Parathyroid adenoma (tissue), 2 donors: Measurements from ENCODE around the gene TTN.

ENCODE experiments used
- H2AFZ ChIP-seq: fragments of 300-600 bp; sonication (generic); one replicate; pipeline ENCODE4 v1.7.0; 2017; ENCODE audit warnings: antibody characterized with exemption, mild to moderate bottlenecking
- H3K27ac ChIP-seq: fragments of 300-600 bp; sonication (generic); one replicate; pipeline ENCODE4 v1.7.0; 2017
- H3K27me3 ChIP-seq: fragments of 300-600 bp; sonication (generic); one replicate; pipeline ENCODE4 v1.7.0; 2017; ENCODE audit warnings: low read length; ENCODE audit not compliant: control insufficient read depth, insufficient read depth
- H3K36me3 ChIP-seq: fragments of 300-600 bp; sonication (generic); one replicate; pipeline ENCODE4 v1.7.0; 2017; ENCODE audit warnings: low read length; ENCODE audit not compliant: control insufficient read depth, insufficient read depth
- H3K4me1 ChIP-seq: fragments of 300-600 bp; sonication (generic); one replicate; pipeline ENCODE4 v1.7.0; 2017; ENCODE audit warnings: control low read depth
- H3K4me2 ChIP-seq: fragments of 300-600 bp; sonication (generic); one replicate; pipeline ENCODE4 v1.7.0; 2017; ENCODE audit warnings: low read length
- H3K4me3 ChIP-seq: fragments of 300-600 bp; sonication (generic); one replicate; pipeline ENCODE4 v1.7.0; 2017; ENCODE audit warnings: low read depth, low read length
- H3K79me2 ChIP-seq: fragments of 300-600 bp; sonication (generic); one replicate; pipeline ENCODE4 v1.7.0; 2017; ENCODE audit warnings: control low read depth
- H3K9ac ChIP-seq: fragments of 300-600 bp; sonication (generic); one replicate; pipeline ENCODE4 v1.7.0; 2017; ENCODE audit warnings: mild to moderate bottlenecking
- H3K9me3 ChIP-seq: fragments of 300-600 bp; sonication (generic); one replicate; pipeline ENCODE4 v1.7.0; 2017; ENCODE audit warnings: low read length; ENCODE audit not compliant: control insufficient read depth
- TF ChIP-seq, protein P1 (sequence below): fragments of 300-600 bp; sonication (generic); IDR thresholded peaks from one replicate; pipeline ENCODE4 v1.7.0; 2017; ENCODE audit warnings: antibody characterized with exemption, mild to moderate bottlenecking
- donor health status: primary hyperparathyroidism.

Gene TTN

DNA sequence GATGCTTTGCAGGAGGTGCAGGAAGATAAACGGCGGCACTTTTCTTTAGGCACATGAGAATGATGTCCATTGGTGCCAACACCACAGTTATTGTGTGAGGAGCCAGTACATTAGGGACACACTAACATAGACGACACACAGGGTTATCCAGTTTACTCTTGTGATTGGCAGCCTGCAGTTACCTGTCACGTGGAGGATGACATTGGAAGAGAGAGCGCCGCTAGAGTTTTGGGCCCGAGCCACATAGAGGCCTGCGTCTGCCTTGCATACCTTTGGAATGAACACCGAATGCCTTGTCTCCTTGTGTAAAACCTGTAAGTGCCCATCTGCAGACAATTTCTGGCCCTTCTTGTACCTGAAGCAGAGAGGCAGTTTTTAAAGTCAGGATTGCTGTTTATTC, 26.9 kb upstream of the TTN start:
- TF ChIP-seq, protein P1, sequence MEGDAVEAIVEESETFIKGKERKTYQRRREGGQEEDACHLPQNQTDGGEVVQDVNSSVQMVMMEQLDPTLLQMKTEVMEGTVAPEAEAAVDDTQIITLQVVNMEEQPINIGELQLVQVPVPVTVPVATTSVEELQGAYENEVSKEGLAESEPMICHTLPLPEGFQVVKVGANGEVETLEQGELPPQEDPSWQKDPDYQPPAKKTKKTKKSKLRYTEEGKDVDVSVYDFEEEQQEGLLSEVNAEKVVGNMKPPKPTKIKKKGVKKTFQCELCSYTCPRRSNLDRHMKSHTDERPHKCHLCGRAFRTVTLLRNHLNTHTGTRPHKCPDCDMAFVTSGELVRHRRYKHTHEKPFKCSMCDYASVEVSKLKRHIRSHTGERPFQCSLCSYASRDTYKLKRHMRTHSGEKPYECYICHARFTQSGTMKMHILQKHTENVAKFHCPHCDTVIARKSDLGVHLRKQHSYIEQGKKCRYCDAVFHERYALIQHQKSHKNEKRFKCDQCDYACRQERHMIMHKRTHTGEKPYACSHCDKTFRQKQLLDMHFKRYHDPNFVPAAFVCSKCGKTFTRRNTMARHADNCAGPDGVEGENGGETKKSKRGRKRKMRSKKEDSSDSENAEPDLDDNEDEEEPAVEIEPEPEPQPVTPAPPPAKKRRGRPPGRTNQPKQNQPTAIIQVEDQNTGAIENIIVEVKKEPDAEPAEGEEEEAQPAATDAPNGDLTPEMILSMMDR: no peak

DNA sequence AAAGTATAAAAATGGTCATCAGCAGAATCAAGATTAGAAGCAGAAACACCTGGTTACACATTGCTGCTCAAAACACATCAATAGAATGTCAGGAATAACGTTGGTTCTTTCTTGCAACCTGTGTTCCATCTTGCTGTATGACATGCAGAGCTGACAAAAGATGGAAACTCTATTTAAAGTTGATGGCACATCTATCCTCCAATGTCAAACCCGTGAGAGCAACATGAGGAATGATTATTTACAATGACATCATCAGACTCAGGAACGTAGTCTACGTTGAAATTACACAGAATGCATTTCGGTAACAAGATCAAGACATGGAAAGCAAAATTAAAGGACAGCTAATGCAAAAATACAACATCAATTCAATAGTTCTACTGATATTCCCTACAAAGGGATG, 26.2 kb upstream of the TTN start:
- Histone ChIP-seq H3K4me1 (no peaks in the 10 kb centered on the region), H3K4me2 (no peak overlapping the region), H3K27me3 (no peaks in the 10 kb centered on the region), H3K9ac (no peak overlapping the region), H3K9me3 (no peaks in the 10 kb centered on the region), H3K27ac (no peak overlapping the region), H3K79me2 (no peaks in the 10 kb centered on the region), H3K4me3 (no peak overlapping the region), H2AFZ (no peak overlapping the region), H3K36me3 (no peaks in the 10 kb centered on the region)
- TF ChIP-seq, protein P1: no peak

More for the DNA sequence above, 26.9 kb upstream of the TTN start:
- Histone ChIP-seq H3K4me2 (no peak overlapping the region), H3K4me1 (no peaks in the 10 kb centered on the region), H3K4me3 (no peak overlapping the region), H3K27me3 (no peaks in the 10 kb centered on the region), H2AFZ (no peak overlapping the region), H3K9ac (no peak overlapping the region), H3K36me3 (no peaks in the 10 kb centered on the region), H3K79me2 (no peaks in the 10 kb centered on the region), H3K27ac (no peak overlapping the region), H3K9me3 (no peaks in the 10 kb centered on the region)

DNA sequence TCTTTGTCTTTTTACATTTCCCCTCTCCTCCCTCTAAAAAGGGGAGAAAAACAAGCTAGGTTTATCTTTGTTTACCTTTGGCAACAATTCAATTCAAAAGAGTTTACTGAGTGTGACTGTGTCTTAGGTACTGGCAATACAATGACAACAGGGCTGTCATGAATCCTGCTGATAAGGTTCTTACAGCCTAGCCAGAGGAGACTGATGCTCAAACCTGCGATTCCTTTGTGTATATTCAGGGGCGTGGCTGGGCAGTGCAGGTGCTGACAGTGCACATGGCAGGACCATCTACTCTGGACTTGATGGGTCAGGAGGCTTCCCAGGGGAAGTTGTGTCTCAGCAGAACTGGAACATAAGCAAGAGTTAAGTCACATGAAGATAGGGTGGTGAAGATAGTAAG, 23.2 kb upstream of the TTN start:
- Histone ChIP-seq H3K9me3 (no peaks in the 10 kb centered on the region), H3K4me2 (no peak overlapping the region), H3K27me3 (no peaks in the 10 kb centered on the region), H3K9ac (no peak overlapping the region), H2AFZ (no peak overlapping the region), H3K79me2 (no peaks in the 10 kb centered on the region), H3K4me1 (no peaks in the 10 kb centered on the region), H3K36me3 (no peaks in the 10 kb centered on the region), H3K27ac (no peak overlapping the region), H3K4me3 (no peak overlapping the region)
- TF ChIP-seq, protein P1: no peak

- TF ChIP-seq, protein P1: no peak
- H3K4me3 ChIP-seq: no peak overlapping the region
- no peak overlapping the region for H3K27ac ChIP-seq
- H3K36me3 ChIP-seq: no peaks in the 10 kb centered on the region
- H3K4me2 ChIP-seq: no peak overlapping the region
- H3K79me2 ChIP-seq: no peaks in the 10 kb centered on the region
- H3K9ac ChIP-seq: no peak overlapping the region
- H3K27me3 ChIP-seq: no peaks in the 10 kb centered on the region
- no peaks in the 10 kb centered on the region for H3K9me3 ChIP-seq
- H2AFZ ChIP-seq: no peak overlapping the region
- H3K4me1 ChIP-seq: no peaks in the 10 kb centered on the region
These were observed 22.8 kb upstream of the TTN start for GRCh38 chr2:178829981-178830380.

- H3K9ac ChIP-seq: no peak overlapping the region
- no peak overlapping the region for H3K4me2 ChIP-seq
- H3K9me3 ChIP-seq: no peaks in the 10 kb centered on the region
- H3K27ac ChIP-seq: no peak overlapping the region
- H3K4me3 ChIP-seq: no peak overlapping the region
- TF ChIP-seq, protein P1: no peak
- no peaks in the 10 kb centered on the region for H3K79me2 ChIP-seq
- no peaks in the 10 kb centered on the region for H3K4me1 ChIP-seq
- no peaks in the 10 kb centered on the region for H3K27me3 ChIP-seq
- H2AFZ ChIP-seq: no peak overlapping the region
- no peaks in the 10 kb centered on the region for H3K36me3 ChIP-seq
These were observed 22.2 kb upstream of the TTN start for GRCh38 chr2:178829299-178829960.
